ENCODE measurements around the gene NUCKS1. TPM values are rescaled to one million over a fixed set of nuclear protein-coding genes. Genes with fewer than 3 reads are reported as not detected.

Gene NUCKS1
- total RNA-seq, 1 experiment from 2014 or later: 101 TPM

DNA sequence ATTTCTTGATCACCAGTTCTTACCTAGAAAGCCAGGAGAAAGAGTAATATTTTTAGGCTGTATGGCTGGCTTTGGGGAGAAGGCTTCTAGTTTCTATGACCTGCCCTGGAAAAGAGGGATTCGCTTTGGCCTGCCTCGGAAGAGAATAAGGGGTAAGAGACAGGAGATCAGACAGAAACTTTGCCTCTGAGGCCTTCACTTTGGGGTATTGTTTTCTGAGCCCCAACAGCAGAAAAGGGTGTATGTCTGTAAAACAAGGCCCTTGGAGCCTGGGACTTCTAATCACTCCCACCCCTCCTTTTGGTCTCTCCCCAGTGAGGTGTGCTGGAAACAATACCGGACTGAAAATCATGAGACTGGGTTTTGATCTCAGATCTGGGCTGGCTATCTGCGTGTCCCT is 74.7 kb downstream of the NUCKS1 start:
- Histone ChIP-seq H3K9ac (ENCODE audit: low read length) (no peak overlapping the region), H3K27ac (ENCODE audit: low read length) (no peak overlapping the region), H3K4me2 (ENCODE audit: low read length) (no peak overlapping the region), H3K36me3 (ENCODE audit: low read depth, low read length) (no peaks in the 10 kb centered on the region), H3K27me3 (ENCODE audit: low read length) (no peaks in the 10 kb centered on the region), H3K9me2 (replicated peaks; ENCODE audit: low read length) (no peaks in the 10 kb centered on the region), H3K4me1 (ENCODE audit: insufficient read depth, low read length) (peaks cover 27% of the 10 kb centered on the region), H3F3A (ENCODE audit: low read length, unreplicated experiment) (no peaks in the 10 kb centered on the region), H3K4me3 (ENCODE audit: low read length) (no peak overlapping the region), H3K79me2 (ENCODE audit: low read length) (peaks cover 59% of the 10 kb centered on the region), H2AFZ (ENCODE audit: low read length) (no peak overlapping the region), H3K9me3 (ENCODE audit: low read length) (no peaks in the 10 kb centered on the region), H4K20me1 (ENCODE audit: low read length) (no peaks in the 10 kb centered on the region)
- TF ChIP-seq CTCF (conservative IDR thresholded peaks at IDR 0.05; ENCODE audit: low read depth, low read length): no peak
- no peak for TF ChIP-seq EZH2phosphoT487 (IDR thresholded peaks at IDR 0.05; ENCODE audit: borderline replicate concordance, low read length)
- no peak for TF ChIP-seq EZH2 (IDR thresholded peaks at IDR 0.05; ENCODE audit: low read length, unreplicated experiment)
- intact Hi-C loops (cut with micrococcal nuclease): no loop called here
- CTCF ChIA-PET: no interaction called here
- POLR2A ChIA-PET (ENCODE audit: unreplicated experiment): no interaction called here
- no peak for DNase-seq
- no TSS peak for BruUV-seq (replicated peaks)
- no peak for ATAC-seq

- H3K27ac ChIP-seq (ENCODE audit: low read length): no peak overlapping the region
- H3K4me3 ChIP-seq (ENCODE audit: low read length): no peak overlapping the region
- ChIA-PET POLR2A (ENCODE audit: unreplicated experiment) (no interaction called here), CTCF (interaction anchor here (1.1 to 1.2 kb wide), 2 partner anchors 13 to 41 kb away, joined by 3 read pairs; no protein-coding TSS in a partner anchor)
- DNase-seq: no peak
- no TSS peak for BruUV-seq (replicated peaks)
- H3K27me3 ChIP-seq (ENCODE audit: low read length): no peaks in the 10 kb centered on the region
- H3K9me3 ChIP-seq (ENCODE audit: low read length): no peaks in the 10 kb centered on the region
- no peaks in the 10 kb centered on the region for H3K36me3 ChIP-seq (ENCODE audit: low read depth, low read length)
- H3K4me2 ChIP-seq (ENCODE audit: low read length): no peak overlapping the region
- no peak overlapping the region for H2AFZ ChIP-seq (ENCODE audit: low read length)
- no peak overlapping the region for H3K9ac ChIP-seq (ENCODE audit: low read length)
- no peaks in the 10 kb centered on the region for H3K9me2 ChIP-seq (replicated peaks; ENCODE audit: low read length)
- no peaks in the 10 kb centered on the region for H4K20me1 ChIP-seq (ENCODE audit: low read length)
- intact Hi-C loops (cut with micrococcal nuclease): no loop called here
- H3K4me1 ChIP-seq (ENCODE audit: insufficient read depth, low read length): peaks cover 37% of the 10 kb centered on the region
- peaks cover 62% of the 10 kb centered on the region for H3K79me2 ChIP-seq (ENCODE audit: low read length)
- peak; percentile 9; the same call in 1 of the 2 replicates for ATAC-seq
- no peaks in the 10 kb centered on the region for H3F3A ChIP-seq (ENCODE audit: low read length, unreplicated experiment)
- TF ChIP-seq CTCF (conservative IDR thresholded peaks at IDR 0.05; ENCODE audit: low read depth, low read length) (no peak), EZH2 (IDR thresholded peaks at IDR 0.05; ENCODE audit: low read length, unreplicated experiment) (no peak), EZH2phosphoT487 (IDR thresholded peaks at IDR 0.05; ENCODE audit: borderline replicate concordance, low read length) (no peak)
Measured at GRCh38 chr1:205672970-205673369, 77.0 kb downstream of the NUCKS1 start.

DNA sequence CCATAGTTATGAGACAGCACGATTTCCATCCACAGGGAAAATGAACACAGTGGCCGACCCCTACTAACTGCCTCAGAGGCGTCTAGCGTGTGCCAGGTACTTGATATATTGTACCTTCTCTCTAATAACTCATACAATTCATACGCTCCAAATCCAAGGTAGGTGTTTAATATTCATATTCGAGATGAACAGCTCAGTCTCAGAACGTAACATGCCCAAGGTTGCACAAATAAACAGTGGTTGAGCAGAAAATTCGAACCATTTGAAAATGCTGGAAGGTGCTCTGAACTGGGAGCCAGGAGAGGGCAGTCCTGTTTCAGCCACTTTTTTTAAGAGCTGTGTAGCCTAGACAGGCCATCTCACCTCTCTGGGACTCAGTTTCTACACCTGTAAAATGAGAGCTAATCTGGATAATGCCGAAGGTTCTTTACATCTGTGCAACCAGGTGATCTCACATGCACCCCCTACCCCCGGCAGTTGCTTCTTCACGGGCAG is 77.5 kb downstream of the NUCKS1 start:
- H4K20me1 ChIP-seq (ENCODE audit: low read length): no peaks in the 10 kb centered on the region
- no peak overlapping the region for H3K27ac ChIP-seq (ENCODE audit: low read length)
- no peaks in the 10 kb centered on the region for H3K9me3 ChIP-seq (ENCODE audit: low read length)
- ATAC-seq (peak; percentile 28), DNase-seq (no peak)
- H3K4me1 ChIP-seq (ENCODE audit: insufficient read depth, low read length): peaks cover 40% of the 10 kb centered on the region
- ChIA-PET POLR2A (ENCODE audit: unreplicated experiment) (no interaction called here), CTCF (interaction anchor here (0.9 to 1.2 kb wide), 3 partner anchors 12 to 42 kb away, joined by 3 read pairs; no protein-coding TSS in a partner anchor)
- intact Hi-C loops (cut with micrococcal nuclease): no loop called here
- peaks cover 63% of the 10 kb centered on the region for H3K79me2 ChIP-seq (ENCODE audit: low read length)
- H3K9ac ChIP-seq (ENCODE audit: low read length): no peak overlapping the region
- TF ChIP-seq CTCF (conservative IDR thresholded peaks at IDR 0.05; ENCODE audit: low read depth, low read length) (0 out of 2 replicates have a peak, but pooled peaks have one; percentile 26), EZH2phosphoT487 (IDR thresholded peaks at IDR 0.05; ENCODE audit: borderline replicate concordance, low read length) (no peak)
- no peaks in the 10 kb centered on the region for H3K27me3 ChIP-seq (ENCODE audit: low read length)
- H3K4me3 ChIP-seq (ENCODE audit: low read length): no peak overlapping the region
- no peak overlapping the region for H2AFZ ChIP-seq (ENCODE audit: low read length)
- H3K36me3 ChIP-seq (ENCODE audit: low read depth, low read length): no peaks in the 10 kb centered on the region
- no peaks in the 10 kb centered on the region for H3K9me2 ChIP-seq (replicated peaks; ENCODE audit: low read length)
- H3K4me2 ChIP-seq (ENCODE audit: low read length): no peak overlapping the region
- H3F3A ChIP-seq (ENCODE audit: low read length, unreplicated experiment): no peaks in the 10 kb centered on the region
- no TSS peak for BruUV-seq (replicated peaks)

Data from PC-3 (cell line).